Midbrain (tissue), 1 donor: Measurements from ENCODE around the gene MTRF1L.

Experiments used
- DNase-seq: peaks from one replicate; lab custom pipeline; 2025; lab: John Stamatoyannopoulos, UW

The MTRF1L gene, protein sequence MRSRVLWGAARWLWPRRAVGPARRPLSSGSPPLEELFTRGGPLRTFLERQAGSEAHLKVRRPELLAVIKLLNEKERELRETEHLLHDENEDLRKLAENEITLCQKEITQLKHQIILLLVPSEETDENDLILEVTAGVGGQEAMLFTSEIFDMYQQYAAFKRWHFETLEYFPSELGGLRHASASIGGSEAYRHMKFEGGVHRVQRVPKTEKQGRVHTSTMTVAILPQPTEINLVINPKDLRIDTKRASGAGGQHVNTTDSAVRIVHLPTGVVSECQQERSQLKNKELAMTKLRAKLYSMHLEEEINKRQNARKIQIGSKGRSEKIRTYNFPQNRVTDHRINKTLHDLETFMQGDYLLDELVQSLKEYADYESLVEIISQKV

GRCh38 chr6:153002613-153003365 lies at the start of gene MTRF1L:
TSS of gene MTRF1L (minus strand) at chr6:153002709. CDS start at chr6:153002685, 24 bp downstream.
- DNase-seq, result peak; percentile 93

GRCh38 chr6:153051801-153052200 lies 49.3 kb upstream of the MTRF1L start:
- no peak for DNase-seq

- DNase-seq, result no peak
Observed at GRCh38 chr6:153048631-153049030, 46.1 kb upstream of the MTRF1L start.

DNA sequence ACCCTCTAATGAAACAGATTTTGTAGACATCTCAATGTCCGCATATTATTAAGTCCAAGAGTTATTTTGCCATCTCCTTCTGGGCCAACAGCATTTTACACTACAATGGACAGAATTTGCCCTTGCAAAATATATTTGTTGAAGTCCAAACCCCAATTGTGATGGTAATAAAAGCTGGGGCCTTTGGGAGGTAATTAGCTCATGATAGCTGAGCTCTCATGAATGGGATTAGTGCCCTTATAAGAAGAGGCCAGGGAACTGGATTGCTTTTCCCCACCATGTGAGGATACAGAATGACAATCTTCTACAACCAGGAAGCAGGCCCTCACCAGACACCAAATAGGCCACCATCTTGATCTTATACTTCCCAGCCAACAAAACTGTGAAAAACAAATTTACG lies 44.9 kb upstream of the MTRF1L start:
- no peak for DNase-seq

DNA sequence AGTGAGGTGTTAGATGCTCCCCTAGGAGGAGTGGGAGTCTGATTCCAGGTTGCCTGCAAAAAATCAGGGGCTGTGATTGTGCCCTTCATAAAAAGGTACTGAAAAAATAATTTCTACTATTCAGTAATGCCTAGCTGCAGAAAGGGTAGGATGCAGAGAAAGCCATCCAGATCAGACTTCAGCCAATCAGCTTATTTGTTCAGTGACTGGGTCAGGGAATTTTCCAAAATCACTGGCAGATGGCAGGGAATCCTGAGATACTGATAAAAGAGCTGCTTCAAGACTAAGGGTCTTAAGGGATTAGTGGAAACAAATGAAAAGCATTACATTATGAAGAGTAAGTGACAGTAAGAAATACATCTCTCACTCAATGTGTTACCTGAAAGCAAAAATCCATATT lies 42.8 kb upstream of the MTRF1L start:
- no peak for DNase-seq

DNA sequence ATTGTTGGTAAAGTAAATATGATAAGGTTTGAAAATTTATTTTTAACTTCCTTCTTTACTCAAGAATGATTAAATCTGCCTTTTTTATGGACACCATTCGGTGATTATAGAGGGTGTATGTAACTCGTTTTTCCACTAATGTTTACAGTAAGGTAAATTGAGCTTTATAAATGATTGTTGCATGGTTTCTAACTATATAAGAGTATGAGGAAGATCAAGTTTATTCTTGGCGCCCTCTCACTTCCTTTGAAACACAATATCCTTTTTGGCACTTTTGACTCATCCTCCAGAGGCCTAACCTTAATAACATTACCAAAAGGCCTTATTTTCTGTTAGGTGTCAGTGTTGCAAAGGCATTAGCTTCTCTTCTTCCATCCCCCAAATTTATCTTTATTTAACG lies 41.8 kb upstream of the MTRF1L start:
- no peak for DNase-seq

GRCh38 chr6:153043719-153044118 lies 41.2 kb upstream of the MTRF1L start:
- no peak for DNase-seq

GRCh38 chr6:153038378-153039057 lies 36.0 kb upstream of the MTRF1L start:
- DNase-seq, result no peak

- DNase-seq, result no peak
Observed at GRCh38 chr6:153034139-153034538, 31.6 kb upstream of the MTRF1L start.

GRCh38 chr6:153032255-153032882 lies 29.9 kb upstream of the MTRF1L start:
- peak; percentile 9 for DNase-seq

- no peak for DNase-seq
Observed at GRCh38 chr6:153031335-153031955, 28.9 kb upstream of the MTRF1L start.

DNA sequence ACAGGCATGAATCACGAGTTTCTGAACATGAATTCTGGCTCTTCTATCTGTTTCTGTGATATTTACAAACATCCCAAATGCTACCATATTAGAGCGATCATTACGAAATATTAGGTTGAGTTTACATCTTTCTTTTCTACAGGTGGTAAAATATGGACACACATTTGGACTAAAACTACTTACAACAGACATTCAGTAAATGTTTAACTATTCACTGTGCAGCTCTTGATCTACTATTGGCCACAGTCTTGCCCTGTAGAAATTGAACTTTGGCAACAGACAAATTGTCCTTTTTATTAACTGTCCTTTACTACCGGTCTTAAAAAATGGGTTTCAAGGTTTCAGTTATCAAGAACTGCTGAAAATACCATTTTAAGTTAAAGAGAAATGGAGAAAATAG lies 26.5 kb upstream of the MTRF1L start:
- DNase-seq, result no peak

GRCh38 chr6:153028286-153028685 lies 25.8 kb upstream of the MTRF1L start:
- DNase-seq, result no peak

GRCh38 chr6:153027480-153027879 lies 25.0 kb upstream of the MTRF1L start:
- DNase-seq, result no peak

- no peak for DNase-seq
Observed at GRCh38 chr6:153024709-153025017, 22.2 kb upstream of the MTRF1L start.

DNA sequence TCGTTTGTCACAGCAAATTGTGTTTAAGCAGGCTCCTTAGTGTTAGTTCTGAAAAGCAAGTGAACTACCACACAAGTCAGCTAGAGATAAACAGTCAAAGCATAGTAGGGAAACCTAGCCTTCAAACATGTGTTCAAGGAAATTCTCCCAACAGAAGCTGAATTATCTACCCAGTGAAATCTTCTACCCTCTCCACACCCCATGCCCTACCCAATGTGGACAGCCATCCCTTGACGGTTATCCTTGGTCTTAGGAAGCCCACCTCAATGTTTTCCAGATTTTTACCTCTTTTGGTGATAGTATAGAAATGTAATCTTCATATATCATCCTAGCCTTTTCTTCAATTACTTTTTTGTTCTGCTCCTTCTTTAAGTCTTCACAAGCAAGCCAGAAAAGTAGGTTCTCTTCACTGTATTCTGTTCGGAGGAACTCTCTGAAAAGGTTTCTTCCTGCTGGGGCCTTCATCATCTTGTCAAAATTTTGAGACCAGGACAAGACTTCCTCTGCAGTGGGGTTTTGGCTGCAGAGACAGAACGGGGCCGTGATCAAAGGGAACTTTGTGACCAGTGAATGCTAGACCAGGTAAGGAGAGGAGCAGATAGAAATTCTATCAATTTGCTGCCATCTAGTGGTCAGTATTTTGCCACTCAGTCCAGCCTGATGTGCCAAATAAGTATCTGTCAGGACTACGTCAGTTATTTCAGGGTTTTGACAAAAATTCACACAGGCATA lies 21.6 kb upstream of the MTRF1L start:
- peak; percentile 63 for DNase-seq

DNA sequence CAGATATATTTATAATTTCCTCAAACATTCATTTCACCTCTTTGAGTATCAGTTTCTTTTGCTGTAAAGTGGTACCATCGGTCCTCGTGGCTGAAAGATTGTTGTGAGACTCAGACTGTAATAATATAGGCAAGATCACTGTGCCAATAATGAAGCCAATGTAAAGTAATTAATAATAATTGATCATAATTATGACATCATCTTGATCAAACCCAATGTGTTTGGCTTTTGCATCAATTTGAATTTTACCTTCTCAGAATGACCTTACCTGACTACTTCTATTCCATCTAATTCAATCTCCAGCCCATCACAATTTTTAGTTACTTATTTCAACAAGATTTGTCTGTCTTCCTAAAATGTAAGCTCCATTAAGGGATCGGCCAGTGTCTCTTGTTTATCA lies 15.8 kb upstream of the MTRF1L start:
- no peak for DNase-seq

DNA sequence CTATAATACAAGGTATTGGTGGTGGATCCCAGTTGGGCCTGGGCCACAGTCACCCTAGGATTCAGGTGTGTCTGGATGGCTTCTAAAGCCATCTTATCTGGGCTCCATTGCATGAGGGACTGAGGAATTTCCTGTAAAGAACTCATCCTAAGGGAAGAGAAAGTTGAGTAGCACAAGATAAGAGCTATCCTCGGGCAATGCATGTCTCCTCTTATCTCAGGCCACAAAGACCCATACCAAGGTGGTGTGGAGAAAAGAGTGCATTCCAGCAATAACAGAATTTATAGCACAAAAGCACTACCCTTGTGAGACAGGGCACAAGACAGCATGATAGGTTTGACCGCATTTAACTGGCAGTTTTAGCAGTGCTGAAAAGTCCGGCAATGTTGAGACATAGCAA lies 14.3 kb upstream of the MTRF1L start:
- DNase-seq, result no peak

- no peak for DNase-seq
Observed at GRCh38 chr6:153015094-153015640, 12.7 kb upstream of the MTRF1L start.

DNA sequence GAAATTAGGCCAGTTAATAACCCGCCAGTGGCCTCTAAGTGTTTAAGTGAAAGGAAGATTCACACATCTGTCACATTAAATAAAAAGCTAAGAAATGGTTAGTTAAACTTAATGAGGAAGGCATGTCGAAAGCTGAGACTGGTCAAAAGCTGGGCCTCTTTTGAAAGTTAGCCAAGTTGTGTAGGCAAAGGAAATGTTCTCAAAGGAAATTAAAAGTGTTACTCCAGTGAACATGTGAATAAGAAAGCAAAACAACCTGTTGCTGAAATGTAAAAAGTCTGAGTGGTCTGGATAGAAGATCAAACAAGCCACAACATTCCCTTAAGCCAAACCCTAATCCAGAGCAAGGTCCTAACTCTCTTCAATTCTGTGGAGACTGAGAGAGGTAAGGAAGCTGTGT lies 10.9 kb upstream of the MTRF1L start:
- DNase-seq, result no peak

- no peak for DNase-seq
Observed at GRCh38 chr6:153012856-153013255, 10.3 kb upstream of the MTRF1L start.
